ENCODE data around the gene TMEM266.

The TMEM266 gene

GRCh38 chr15:76127169-76127568 lies 67.4 kb downstream of the TMEM266 start:
- no peak for TF ChIP-seq CTCF (IDR thresholded peaks at IDR 0.05; ENCODE audit: insufficient read depth, missing control alignments)
- DNase-seq (ENCODE audit: insufficient read length, low spot score) (no peak), FAIRE-seq (no peak)

GRCh38 chr15:76127880-76128279 lies 68.1 kb downstream of the TMEM266 start:
- DNase-seq (ENCODE audit: insufficient read length, low spot score) (no peak), FAIRE-seq (no peak)
- no peak for TF ChIP-seq CTCF (IDR thresholded peaks at IDR 0.05; ENCODE audit: insufficient read depth, missing control alignments)

- TF ChIP-seq CTCF (IDR thresholded peaks at IDR 0.05; ENCODE audit: insufficient read depth, missing control alignments) = no peak
- DNase-seq (ENCODE audit: insufficient read length, low spot score) = no peak
- no peak for FAIRE-seq
Observed at GRCh38 chr15:76134537-76134936, 74.8 kb downstream of the TMEM266 start.

GRCh38 chr15:76135516-76135915 lies 75.7 kb downstream of the TMEM266 start:
- FAIRE-seq (no peak), DNase-seq (ENCODE audit: insufficient read length, low spot score) (no peak)
- no peak for TF ChIP-seq CTCF (IDR thresholded peaks at IDR 0.05; ENCODE audit: insufficient read depth, missing control alignments)

GRCh38 chr15:76138436-76138835 lies 78.7 kb downstream of the TMEM266 start:
- FAIRE-seq (no peak), DNase-seq (ENCODE audit: insufficient read length, low spot score) (no peak)
- TF ChIP-seq CTCF (IDR thresholded peaks at IDR 0.05; ENCODE audit: insufficient read depth, missing control alignments) = no peak

- FAIRE-seq = no peak
- peak; percentile 71 for DNase-seq (ENCODE audit: insufficient read length, low spot score)
- peak; percentile 87 for TF ChIP-seq CTCF (IDR thresholded peaks at IDR 0.05; ENCODE audit: insufficient read depth, missing control alignments)
Observed at GRCh38 chr15:76139368-76140073, 79.7 kb downstream of the TMEM266 start.

GRCh38 chr15:76140074-76140464 lies 80.3 kb downstream of the TMEM266 start:
- FAIRE-seq = no peak
- no peak for DNase-seq (ENCODE audit: insufficient read length, low spot score)
- no peak for TF ChIP-seq CTCF (IDR thresholded peaks at IDR 0.05; ENCODE audit: insufficient read depth, missing control alignments)

Measured in D721Med (cell line).